Subcutaneous abdominal adipose tissue (tissue), 5 donors: Measurements from ENCODE around the gene AADACL4.

Experiments
- H3K27ac ChIP-seq: one replicate; pipeline ENCODE4 v1.7.0; 2013; ENCODE audit warnings: low read depth, mild to moderate bottlenecking, inconsistent platforms, low read length, moderate library complexity
- H3K27me3 ChIP-seq, 5 donors: one replicate each; pipeline ENCODE4 v1.7.0; 2013; ENCODE audit warnings: low read length in 5 of 5, inconsistent platforms in 1 of 5; ENCODE audit not compliant: control insufficient read depth in 5 of 5, insufficient read depth in 4 of 5
- H3K36me3 ChIP-seq, 5 donors: one replicate each; pipeline ENCODE4 v1.7.0; 2013; ENCODE audit warnings: low read length in 5 of 5; ENCODE audit not compliant: control insufficient read depth in 5 of 5, insufficient read depth in 5 of 5
- H3K4me1 ChIP-seq, 5 donors: one replicate each; pipeline ENCODE4 v1.7.0; 2013; ENCODE audit warnings: low read length in 5 of 5, mild to moderate bottlenecking in 3 of 5, moderate library complexity in 1 of 5; ENCODE audit not compliant: control insufficient read depth in 5 of 5, insufficient read depth in 5 of 5
- H3K4me3 ChIP-seq, 5 donors: one replicate each; pipeline ENCODE4 v1.7.0; 2013; ENCODE audit warnings: low read length in 5 of 5, low read depth in 1 of 5
- H3K9ac ChIP-seq, 5 donors: one replicate each; pipeline ENCODE4 v1.7.0; 2013; ENCODE audit warnings: low read length in 5 of 5, mild to moderate bottlenecking in 4 of 5, moderate library complexity in 3 of 5
- H3K9me3 ChIP-seq, 5 donors: one replicate each; pipeline ENCODE4 v1.7.0; 2013; ENCODE audit warnings: low read length in 5 of 5; ENCODE audit not compliant: control insufficient read depth in 5 of 5
- donor health status: healthy.
- donor health status: healthy.
- donor health status: healthy.
- donor health status: healthy.
- donor health status: healthy.

The AADACL4 gene

GRCh38 chr1:12714710-12715475 lies 71.0 kb downstream of the AADACL4 start:
- no peaks in the 10 kb centered on the region for H3K36me3 ChIP-seq
- peaks cover 2 to 34% (median 31%) of the 10 kb centered on the region in 5 donors for H3K4me1 ChIP-seq
- H3K27me3 ChIP-seq: no peaks in the 10 kb centered on the region
- H3K9me3 ChIP-seq: no peaks in the 10 kb centered on the region
- H3K4me3 ChIP-seq: no peak overlapping the region
- peak overlapping the region; percentile 30 for H3K27ac ChIP-seq
- peak overlapping the region in 1 of 5 donors; percentile 20 for H3K9ac ChIP-seq

- no peaks in the 10 kb centered on the region for H3K27me3 ChIP-seq
- H3K4me3 ChIP-seq: no peak within 1 kb of the TSS
- no peaks in the 10 kb centered on the region for H3K9me3 ChIP-seq
- no peaks in the 10 kb centered on the region for H3K36me3 ChIP-seq
- H3K4me1 ChIP-seq: peaks cover 2 to 44% (median 37%) of the 10 kb centered on the region in 5 donors
- peak within 1 kb of the TSS in 1 of 5 donors; percentile 20 for H3K9ac ChIP-seq
- peak within 1 kb of the TSS; percentile 30 for H3K27ac ChIP-seq
Observed at GRCh38 chr1:12715896-12716437, 72.1 kb downstream of the AADACL4 start, which contains the start of gene AADACL3. Gene AADACL3 (plus strand): TSS chr1:12716110. CDS start chr1:12716177, 67 bp downstream.
